GM10266 (cell line): Measurements from ENCODE around the gene F8.
"Not testable (repeated sequence)": the region's sequence is repeated elsewhere in the genome, so short reads cannot be mapped to it uniquely, and the experiment has no call there.

ENCODE experiments used
- DNase-seq: peaks from one replicate; pipeline ENCODE4 v3.0.0; 2012; ENCODE audit errors: extremely low spot score
- CTCF ChIP-seq: IDR thresholded peaks from 2 replicates; pipeline ENCODE4 v1.5.1; 2012; ENCODE audit warnings: mild to moderate bottlenecking, low read depth; ENCODE audit not compliant: control insufficient read depth, insufficient read depth; ENCODE audit errors: missing control alignments

The F8 gene

GRCh38 chrX:154822029-154822428, 200.5 kb downstream of the F8 start:
- no peak for TF ChIP-seq CTCF
- no peak for DNase-seq

GRCh38 chrX:154821523-154821922, 201.0 kb downstream of the F8 start:
- no peak for TF ChIP-seq CTCF
- DNase-seq: no peak

GRCh38 chrX:154819771-154820341, 202.7 kb downstream of the F8 start:
- DNase-seq: no peak
- TF ChIP-seq CTCF: no peak

GRCh38 chrX:154818916-154819770, 203.4 kb downstream of the F8 start:
- no peak for DNase-seq
- TF ChIP-seq CTCF: no peak

- not testable (repeated sequence) for DNase-seq
These were observed 205.4 kb downstream of the F8 start for GRCh38 chrX:154817048-154817618.

- not testable (repeated sequence) for DNase-seq
These were observed 206.1 kb downstream of the F8 start for GRCh38 chrX:154816326-154816898.

GRCh38 chrX:154815274-154815818, 207.2 kb downstream of the F8 start:
- DNase-seq: no peak
- TF ChIP-seq CTCF: no peak

- TF ChIP-seq CTCF: no peak
- no peak for DNase-seq
These were observed 208.7 kb downstream of the F8 start for GRCh38 chrX:154813801-154814200.
